Stimulated activated naive CD8-positive, alpha-beta T cell treated with anti-CD3 and anti-CD28 coated beads, Interleukin-15, Interleukin-2, amounts not matched to agents 100 ng/mL and 50 ng/mL, for 24 hours (primary cell): Measurements from ENCODE around the gene ROBO1.

Experiments used
- H3K27ac Mint-ChIP-seq: one replicate; pipeline ENCODE4 v1.8.0; 2021; ENCODE audit warnings: mild to moderate bottlenecking, mixed read lengths
- H3K27me3 Mint-ChIP-seq: one replicate; pipeline ENCODE4 v1.8.0; 2021; ENCODE audit warnings: mixed read lengths
- H3K36me3 Mint-ChIP-seq: one replicate; pipeline ENCODE4 v1.8.0; 2021; ENCODE audit warnings: low read depth, mixed read lengths
- H3K4me1 Mint-ChIP-seq: one replicate; pipeline ENCODE4 v1.8.0; 2021; ENCODE audit warnings: low read depth, mixed read lengths
- H3K4me3 Mint-ChIP-seq: one replicate; pipeline ENCODE4 v1.8.0; 2021; ENCODE audit warnings: mild to moderate bottlenecking, mixed read lengths
- H3K9me3 Mint-ChIP-seq: one replicate; pipeline ENCODE4 v1.8.0; 2021; ENCODE audit warnings: mixed read lengths

The ROBO1 gene

DNA sequence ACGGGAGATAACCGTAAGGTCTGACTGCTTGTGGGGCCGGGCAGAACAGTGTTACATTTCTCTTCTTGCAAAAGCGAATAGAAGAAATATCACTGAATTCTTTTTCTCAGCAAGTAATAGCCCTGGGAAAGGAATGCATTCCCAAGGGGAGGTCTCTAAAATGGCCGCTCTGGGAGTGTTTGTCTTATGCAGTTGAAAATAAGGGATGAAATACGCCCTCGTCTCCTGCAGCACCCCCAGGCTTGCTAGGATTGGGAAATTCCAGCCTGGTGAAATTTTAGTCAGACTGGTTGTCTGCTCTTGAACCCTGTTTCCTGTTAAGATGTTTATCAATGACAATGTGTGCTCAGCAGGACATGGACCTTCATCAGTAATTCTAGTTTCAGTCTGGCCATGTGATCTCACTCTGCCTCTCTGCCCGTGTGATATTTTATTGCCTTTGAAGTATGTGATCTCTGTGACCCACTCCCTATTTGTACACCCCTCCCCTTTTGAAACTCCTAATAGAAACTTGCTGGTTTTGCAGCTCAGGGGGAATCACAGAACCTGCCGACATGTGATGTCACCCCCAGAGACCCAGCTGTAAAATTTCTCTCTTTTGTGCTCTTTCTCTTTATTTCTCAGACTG lies 715.6 kb downstream of the ROBO1 start:
- Mint-ChIP-seq H3K27ac (no peak overlapping the region), H3K36me3 (no peaks in the 10 kb centered on the region), H3K27me3 (no peaks in the 10 kb centered on the region), H3K4me3 (no peak overlapping the region), H3K4me1 (no peaks in the 10 kb centered on the region), H3K9me3 (peaks cover 47% of the 10 kb centered on the region)

DNA sequence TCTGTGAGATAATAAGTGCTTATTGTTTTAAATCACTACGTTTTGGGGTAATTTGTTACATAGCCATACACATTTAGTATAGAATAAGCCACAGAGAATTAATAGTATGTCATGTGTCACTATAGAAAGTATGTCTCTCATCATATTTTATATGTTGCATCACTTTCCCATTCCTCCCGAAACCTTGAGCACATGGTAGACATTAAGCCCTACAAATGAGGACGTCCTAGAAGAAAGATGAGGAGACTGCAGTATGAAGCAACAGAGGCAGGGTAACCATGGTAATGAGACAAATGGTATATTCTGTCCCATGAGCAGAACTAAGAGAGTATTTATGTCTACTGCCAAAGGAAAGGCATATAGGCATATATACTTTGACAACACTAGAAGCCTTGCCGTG lies 720.2 kb downstream of the ROBO1 start:
- Mint-ChIP-seq H3K36me3 (no peaks in the 10 kb centered on the region), H3K9me3 (peaks cover 37% of the 10 kb centered on the region), H3K4me1 (no peaks in the 10 kb centered on the region), H3K27me3 (no peaks in the 10 kb centered on the region), H3K27ac (no peak overlapping the region), H3K4me3 (no peak overlapping the region)

- Mint-ChIP-seq H3K4me1 (no peaks in the 10 kb centered on the region), H3K36me3 (no peaks in the 10 kb centered on the region), H3K27ac (no peak overlapping the region), H3K9me3 (peaks cover 12% of the 10 kb centered on the region), H3K27me3 (no peaks in the 10 kb centered on the region), H3K4me3 (no peak overlapping the region)
Measured at GRCh38 chr3:79041621-79042020, 726.2 kb downstream of the ROBO1 start.

GRCh38 chr3:79040701-79041100 lies 727.1 kb downstream of the ROBO1 start:
- Mint-ChIP-seq H3K36me3 (no peaks in the 10 kb centered on the region), H3K9me3 (peaks cover 9% of the 10 kb centered on the region), H3K27me3 (no peaks in the 10 kb centered on the region), H3K4me1 (no peaks in the 10 kb centered on the region), H3K4me3 (no peak overlapping the region), H3K27ac (no peak overlapping the region)

DNA sequence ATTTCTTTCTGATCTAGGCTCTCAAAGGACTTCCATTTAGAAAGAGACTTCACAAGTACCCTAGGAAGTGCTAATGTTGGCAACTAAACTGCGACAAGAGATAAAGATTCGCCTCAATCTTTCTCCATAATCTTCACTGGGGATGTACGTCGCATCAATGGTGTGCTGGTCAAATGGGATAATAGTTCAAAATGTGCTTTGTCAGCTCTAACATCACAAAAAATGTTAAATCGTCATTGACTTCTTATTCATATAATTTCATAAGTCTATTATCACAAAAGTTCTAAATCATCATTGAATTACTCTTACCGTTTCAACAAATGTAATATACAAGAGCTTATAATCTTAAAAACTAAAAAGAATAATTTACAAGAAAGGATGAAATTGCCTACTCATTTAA lies 727.7 kb downstream of the ROBO1 start:
- H3K4me1 Mint-ChIP-seq = no peaks in the 10 kb centered on the region
- H3K27me3 Mint-ChIP-seq = no peaks in the 10 kb centered on the region
- no peak overlapping the region for H3K27ac Mint-ChIP-seq
- H3K36me3 Mint-ChIP-seq = no peaks in the 10 kb centered on the region
- peaks cover 9% of the 10 kb centered on the region for H3K9me3 Mint-ChIP-seq
- H3K4me3 Mint-ChIP-seq = no peak overlapping the region

DNA sequence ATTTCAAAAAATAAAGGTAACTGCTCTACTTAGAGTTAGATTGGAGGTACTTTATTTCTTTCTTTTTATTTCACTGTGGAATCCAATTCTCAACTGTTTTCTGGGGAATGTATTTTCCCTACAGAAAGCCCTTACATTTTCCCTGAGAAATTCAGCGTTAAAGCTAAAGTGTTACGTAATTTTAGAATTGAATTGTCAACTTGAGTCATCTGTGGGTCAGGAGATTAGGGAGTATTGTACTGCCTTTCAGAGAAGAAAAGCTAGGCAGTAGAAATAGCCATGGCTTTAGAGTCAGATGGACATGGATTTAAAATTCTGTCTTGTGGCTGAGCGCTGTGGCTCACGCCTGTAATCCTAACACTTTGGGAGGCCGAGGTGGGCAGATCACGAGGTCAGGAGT lies 728.6 kb downstream of the ROBO1 start:
- Mint-ChIP-seq H3K4me3 (no peak overlapping the region), H3K27me3 (no peaks in the 10 kb centered on the region), H3K4me1 (no peaks in the 10 kb centered on the region), H3K36me3 (no peaks in the 10 kb centered on the region), H3K9me3 (peaks cover 9% of the 10 kb centered on the region), H3K27ac (no peak overlapping the region)

DNA sequence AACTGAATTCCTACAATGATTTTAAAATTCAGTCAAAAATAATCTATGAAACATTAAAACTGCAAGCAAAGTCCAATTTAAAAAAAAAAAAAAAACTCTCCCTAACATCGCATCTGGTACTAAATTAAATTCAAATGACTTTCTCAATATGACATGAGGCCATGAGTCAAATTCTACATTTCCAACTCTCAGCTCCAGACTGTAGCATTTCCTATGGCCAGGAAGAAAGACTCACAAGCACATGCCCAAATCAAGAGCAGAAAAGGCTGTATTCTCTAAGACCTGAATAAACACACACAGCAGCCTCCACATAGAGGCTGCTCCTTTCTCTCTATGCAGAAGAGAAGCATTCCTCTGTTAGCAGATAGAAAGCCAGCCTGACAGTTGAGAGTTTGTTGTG lies 729.2 kb downstream of the ROBO1 start:
- Mint-ChIP-seq H3K36me3 (no peaks in the 10 kb centered on the region), H3K9me3 (peaks cover 9% of the 10 kb centered on the region), H3K27ac (no peak overlapping the region), H3K27me3 (no peaks in the 10 kb centered on the region), H3K4me3 (no peak overlapping the region), H3K4me1 (no peaks in the 10 kb centered on the region)

- peaks cover 9% of the 10 kb centered on the region for H3K9me3 Mint-ChIP-seq
- H3K4me3 Mint-ChIP-seq = no peak overlapping the region
- no peaks in the 10 kb centered on the region for H3K4me1 Mint-ChIP-seq
- no peak overlapping the region for H3K27ac Mint-ChIP-seq
- no peaks in the 10 kb centered on the region for H3K27me3 Mint-ChIP-seq
- H3K36me3 Mint-ChIP-seq = no peaks in the 10 kb centered on the region
Measured at GRCh38 chr3:79038057-79038456, 729.7 kb downstream of the ROBO1 start.

DNA sequence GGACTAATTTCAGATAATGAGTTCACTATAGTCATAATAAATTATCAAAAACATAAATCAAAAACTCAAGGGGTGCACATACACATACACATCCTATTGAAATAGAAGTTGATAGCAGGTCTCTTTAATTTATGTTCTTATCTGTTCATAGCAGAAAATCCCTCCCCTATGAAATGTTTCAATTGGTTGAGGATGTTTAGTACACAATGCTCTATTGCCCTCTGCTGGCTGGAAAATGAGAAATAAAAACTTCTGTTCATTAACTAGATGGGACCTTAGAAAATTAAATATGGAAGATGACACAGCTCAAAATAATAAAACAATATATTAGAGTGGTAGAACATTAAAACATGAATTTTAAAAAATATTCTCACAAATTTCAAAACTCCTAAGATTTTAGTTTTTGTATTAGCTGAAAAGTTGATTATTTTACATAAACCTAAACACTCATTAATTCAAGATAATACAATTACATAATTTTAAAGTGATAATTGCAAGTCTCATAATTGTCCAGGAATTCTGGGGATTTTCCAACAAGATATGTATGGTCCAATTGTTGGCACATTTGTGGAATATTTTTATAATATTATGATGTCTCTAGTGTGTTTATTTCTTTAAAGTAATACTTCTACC lies 735.0 kb downstream of the ROBO1 start:
- H3K4me3 Mint-ChIP-seq = no peak overlapping the region
- H3K4me1 Mint-ChIP-seq = no peaks in the 10 kb centered on the region
- no peaks in the 10 kb centered on the region for H3K36me3 Mint-ChIP-seq
- no peak overlapping the region for H3K27ac Mint-ChIP-seq
- H3K27me3 Mint-ChIP-seq = no peaks in the 10 kb centered on the region
- H3K9me3 Mint-ChIP-seq = no peaks in the 10 kb centered on the region

DNA sequence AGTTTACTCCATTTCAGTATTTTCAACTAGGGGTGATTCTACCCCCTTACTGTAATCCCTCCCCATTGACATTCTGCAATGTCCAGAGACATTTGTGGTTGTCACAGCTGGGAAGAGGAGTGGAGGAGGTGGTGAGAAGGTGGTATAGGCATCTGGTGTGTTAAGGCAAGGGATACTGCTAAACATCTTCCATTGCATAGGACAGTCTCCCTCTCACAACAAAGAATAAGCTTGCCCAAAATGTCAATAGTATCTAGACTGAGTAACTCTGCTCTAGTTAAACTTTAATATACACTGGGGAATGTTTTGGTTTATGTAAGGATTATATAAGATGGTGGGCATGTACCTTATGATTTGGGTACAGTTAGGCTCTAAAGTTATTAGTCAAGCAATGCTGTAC lies 737.6 kb downstream of the ROBO1 start:
- Mint-ChIP-seq H3K4me1 (no peaks in the 10 kb centered on the region), H3K36me3 (no peaks in the 10 kb centered on the region), H3K4me3 (no peak overlapping the region), H3K27me3 (no peaks in the 10 kb centered on the region), H3K9me3 (no peaks in the 10 kb centered on the region), H3K27ac (no peak overlapping the region)

DNA sequence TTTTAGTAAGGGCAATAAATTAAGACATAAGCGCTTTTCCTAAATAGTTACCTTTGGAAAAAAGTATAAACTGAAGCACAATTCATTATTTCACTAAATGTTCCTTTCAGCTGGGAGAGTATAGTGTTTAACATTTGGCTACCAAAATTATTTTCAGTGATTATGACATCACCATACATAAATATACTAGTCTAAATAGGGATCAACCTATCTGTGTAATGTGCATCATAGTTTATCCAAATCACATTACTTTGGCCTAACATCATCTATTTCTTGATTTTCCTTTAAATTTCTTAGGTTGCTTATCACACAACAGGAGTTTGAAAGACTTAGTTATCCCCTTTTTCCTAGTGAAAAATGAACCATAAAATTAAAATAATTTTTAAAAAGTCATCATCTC lies 738.9 kb downstream of the ROBO1 start:
- Mint-ChIP-seq H3K4me3 (no peak overlapping the region), H3K4me1 (no peaks in the 10 kb centered on the region), H3K27ac (no peak overlapping the region), H3K27me3 (no peaks in the 10 kb centered on the region), H3K36me3 (no peaks in the 10 kb centered on the region), H3K9me3 (no peaks in the 10 kb centered on the region)

DNA sequence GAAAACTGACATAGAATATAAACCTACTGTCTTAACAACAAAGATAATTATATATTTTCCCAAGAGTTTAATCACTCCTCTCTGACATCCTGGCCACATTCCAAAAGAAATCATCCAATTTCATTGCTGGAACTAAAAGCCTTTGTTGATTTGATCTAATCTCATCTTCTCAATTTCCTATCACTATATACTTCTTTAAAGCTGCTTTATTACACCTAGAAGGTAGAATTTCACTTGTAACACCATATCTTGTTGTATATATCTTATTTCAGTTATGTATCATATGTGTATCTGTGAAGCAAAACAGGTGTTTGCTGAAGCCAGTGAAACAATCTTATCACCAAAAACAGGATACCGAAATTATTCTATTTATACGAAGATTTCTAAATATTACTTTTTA lies 740.2 kb downstream of the ROBO1 start:
- Mint-ChIP-seq H3K36me3 (no peaks in the 10 kb centered on the region), H3K4me3 (no peak overlapping the region), H3K4me1 (no peaks in the 10 kb centered on the region), H3K27me3 (no peaks in the 10 kb centered on the region), H3K27ac (no peak overlapping the region), H3K9me3 (no peaks in the 10 kb centered on the region)

DNA sequence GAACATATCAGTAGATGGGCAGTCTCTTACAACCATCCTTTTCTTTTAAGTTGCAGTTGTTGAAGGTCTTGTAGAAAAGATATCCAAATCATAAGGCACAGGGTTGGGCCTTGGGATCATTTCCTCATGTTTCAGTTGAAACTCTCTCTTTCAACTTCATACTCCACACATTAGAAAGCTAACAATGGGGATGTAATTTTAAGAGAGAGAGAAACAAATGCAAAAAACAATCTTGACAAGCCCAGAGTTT lies 747.9 kb downstream of the ROBO1 start:
- Mint-ChIP-seq H3K4me1 (peaks cover 5% of the 10 kb centered on the region), H3K27me3 (peaks cover 18% of the 10 kb centered on the region), H3K9me3 (no peaks in the 10 kb centered on the region), H3K36me3 (no peaks in the 10 kb centered on the region), H3K4me3 (no peak overlapping the region), H3K27ac (no peak overlapping the region)

- Mint-ChIP-seq H3K9me3 (no peaks in the 10 kb centered on the region), H3K4me1 (peaks cover 5% of the 10 kb centered on the region), H3K27me3 (peaks cover 18% of the 10 kb centered on the region), H3K36me3 (no peaks in the 10 kb centered on the region), H3K4me3 (no peak overlapping the region), H3K27ac (no peak overlapping the region)
Measured at GRCh38 chr3:79019137-79019923, 748.5 kb downstream of the ROBO1 start.

- peaks cover 18% of the 10 kb centered on the region for H3K27me3 Mint-ChIP-seq
- no peaks in the 10 kb centered on the region for H3K36me3 Mint-ChIP-seq
- H3K9me3 Mint-ChIP-seq = peaks cover under 1% of the 10 kb centered on the region
- H3K4me1 Mint-ChIP-seq = peaks cover 5% of the 10 kb centered on the region
- H3K27ac Mint-ChIP-seq = no peak overlapping the region
- no peak overlapping the region for H3K4me3 Mint-ChIP-seq
Measured at GRCh38 chr3:79018671-79019136, 749.1 kb downstream of the ROBO1 start.

DNA sequence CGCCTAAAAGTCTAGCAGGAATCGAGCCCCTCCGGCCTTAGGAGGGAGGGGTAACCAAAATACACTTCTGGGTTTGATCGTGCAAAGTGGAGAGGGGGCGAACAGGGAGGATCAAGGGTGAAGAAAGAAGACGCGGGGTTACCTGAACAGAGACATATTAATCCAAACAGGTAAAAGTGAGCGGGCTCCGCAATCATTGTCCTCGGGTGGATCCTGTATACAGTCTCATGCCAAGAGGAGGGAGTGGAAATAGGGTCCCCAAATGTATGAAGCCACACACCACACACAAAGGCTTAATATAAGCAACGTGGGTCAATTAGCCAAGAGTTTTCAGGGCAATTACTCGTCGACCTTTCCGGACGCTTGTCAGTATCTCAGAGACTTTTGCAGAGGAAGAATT lies 749.5 kb downstream of the ROBO1 start:
- H3K27ac Mint-ChIP-seq = no peak overlapping the region
- H3K36me3 Mint-ChIP-seq = no peaks in the 10 kb centered on the region
- H3K9me3 Mint-ChIP-seq = peaks cover 5% of the 10 kb centered on the region
- no peak overlapping the region for H3K4me3 Mint-ChIP-seq
- peaks cover 18% of the 10 kb centered on the region for H3K27me3 Mint-ChIP-seq
- peaks cover 5% of the 10 kb centered on the region for H3K4me1 Mint-ChIP-seq
